ENCODE data around the gene TULP4. TPM values are rescaled to one million over a fixed set of nuclear protein-coding genes. Genes with fewer than 3 reads are reported as not detected.

Gene TULP4
- total RNA-seq, 1 experiment from 2014 or later = 210 TPM

GRCh38 chr6:158437571-158437970, 125.3 kb downstream of the TULP4 start:
- no peaks in the 10 kb centered on the region for H3K9me3 ChIP-seq (replicated peaks)
- H3K27ac ChIP-seq = no peak overlapping the region
- H3K36me3 ChIP-seq = peaks cover 32% of the 10 kb centered on the region
- DNase-seq = no peak
- H3K4me3 ChIP-seq = no peak overlapping the region
- no peaks in the 10 kb centered on the region for H3K27me3 ChIP-seq
- H3K4me1 ChIP-seq = no peaks in the 10 kb centered on the region

DNA sequence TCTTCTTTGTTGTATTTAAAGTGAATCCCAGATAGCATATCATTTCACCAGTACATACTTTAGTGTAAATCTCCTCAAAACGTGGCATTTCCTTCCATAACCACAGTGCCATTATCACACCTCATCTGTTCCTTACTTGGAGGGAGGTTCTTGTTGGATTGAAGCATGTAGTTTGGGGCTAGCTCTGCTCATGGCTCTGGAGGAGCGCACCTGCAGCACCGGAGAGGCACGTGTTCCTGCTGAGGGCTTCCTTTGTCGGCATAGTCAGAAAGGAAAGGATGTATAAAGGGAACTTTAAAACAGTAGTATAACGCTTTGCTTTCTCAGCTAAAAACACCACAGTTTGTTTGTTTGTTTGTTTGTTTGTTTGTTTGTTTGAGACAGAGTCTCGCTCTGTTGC, 126.0 kb downstream of the TULP4 start:
- Histone ChIP-seq H3K9me3 (replicated peaks) (no peaks in the 10 kb centered on the region), H3K27ac (no peak overlapping the region), H3K4me1 (no peaks in the 10 kb centered on the region), H3K36me3 (peaks cover 36% of the 10 kb centered on the region), H3K4me3 (no peak overlapping the region), H3K27me3 (no peaks in the 10 kb centered on the region)
- DNase-seq = no peak

- Histone ChIP-seq H3K36me3 (peaks cover 34% of the 10 kb centered on the region), H3K4me3 (no peak overlapping the region), H3K27me3 (no peaks in the 10 kb centered on the region), H3K27ac (no peak overlapping the region), H3K4me1 (no peaks in the 10 kb centered on the region), H3K9me3 (replicated peaks) (no peaks in the 10 kb centered on the region)
- no peak for DNase-seq
These were observed 127.0 kb downstream of the TULP4 start for GRCh38 chr6:158439255-158439654.

- no peak for DNase-seq
- Histone ChIP-seq H3K4me1 (no peaks in the 10 kb centered on the region), H3K27ac (no peak overlapping the region)
These were observed 129.5 kb downstream of the TULP4 start for GRCh38 chr6:158441716-158442215.

GRCh38 chr6:158442306-158442705, 130.0 kb downstream of the TULP4 start:
- Histone ChIP-seq H3K27ac (no peak overlapping the region), H3K4me1 (no peaks in the 10 kb centered on the region), H3K27me3 (no peaks in the 10 kb centered on the region)

More at GRCh38 chr6:158441716-158442215, 129.5 kb downstream of the TULP4 start:
- Histone ChIP-seq H3K27me3 (no peaks in the 10 kb centered on the region), H3K4me3 (no peak overlapping the region), H3K9me3 (replicated peaks) (no peaks in the 10 kb centered on the region), H3K36me3 (peaks cover 32% of the 10 kb centered on the region)

GRCh38 chr6:158445426-158446085, 133.3 kb downstream of the TULP4 start:
- Histone ChIP-seq H3K27me3 (no peaks in the 10 kb centered on the region), H3K4me3 (no peak overlapping the region), H3K9me3 (replicated peaks) (no peaks in the 10 kb centered on the region), H3K27ac (no peak overlapping the region), H3K36me3 (peaks cover 39% of the 10 kb centered on the region), H3K4me1 (no peaks in the 10 kb centered on the region)
- peak in 1 of 2 experiments; percentile 9 for DNase-seq

More at GRCh38 chr6:158442306-158442705, 130.0 kb downstream of the TULP4 start:
- Histone ChIP-seq H3K4me3 (no peak overlapping the region), H3K9me3 (replicated peaks) (no peaks in the 10 kb centered on the region), H3K36me3 (peaks cover 26% of the 10 kb centered on the region)
- no peak for DNase-seq

GRCh38 chr6:158448856-158449255, 136.6 kb downstream of the TULP4 start:
- no peaks in the 10 kb centered on the region for H3K4me1 ChIP-seq
- no peaks in the 10 kb centered on the region for H3K27me3 ChIP-seq
- H3K36me3 ChIP-seq = peaks cover 34% of the 10 kb centered on the region
- H3K9me3 ChIP-seq (replicated peaks) = no peaks in the 10 kb centered on the region
- no peak for DNase-seq
- no peak overlapping the region for H3K27ac ChIP-seq
- H3K4me3 ChIP-seq = no peak overlapping the region

DNA sequence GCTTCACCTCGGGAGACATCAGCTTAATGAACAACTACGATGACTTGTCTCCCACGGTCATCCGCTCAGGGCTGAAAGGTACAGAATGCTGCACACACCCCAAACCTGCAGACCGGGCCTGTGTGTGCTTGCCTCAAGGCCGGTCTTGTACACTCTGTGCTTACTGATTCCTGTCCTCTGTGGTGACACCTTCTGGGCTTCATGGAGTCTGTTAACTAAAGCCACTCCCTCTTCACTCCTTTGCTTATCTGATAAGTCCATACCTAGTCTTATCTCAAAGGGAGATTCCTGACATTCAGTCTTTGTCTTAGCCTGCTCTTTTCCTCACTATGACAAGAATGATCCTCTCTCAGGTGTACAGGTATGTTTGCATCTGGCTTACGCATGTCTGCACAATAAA, 139.9 kb downstream of the TULP4 start:
- no peak for DNase-seq
- Histone ChIP-seq H3K4me3 (no peak overlapping the region), H3K27ac (no peak overlapping the region), H3K27me3 (no peaks in the 10 kb centered on the region), H3K4me1 (no peaks in the 10 kb centered on the region), H3K9me3 (replicated peaks) (no peaks in the 10 kb centered on the region), H3K36me3 (peaks cover 47% of the 10 kb centered on the region)

DNA sequence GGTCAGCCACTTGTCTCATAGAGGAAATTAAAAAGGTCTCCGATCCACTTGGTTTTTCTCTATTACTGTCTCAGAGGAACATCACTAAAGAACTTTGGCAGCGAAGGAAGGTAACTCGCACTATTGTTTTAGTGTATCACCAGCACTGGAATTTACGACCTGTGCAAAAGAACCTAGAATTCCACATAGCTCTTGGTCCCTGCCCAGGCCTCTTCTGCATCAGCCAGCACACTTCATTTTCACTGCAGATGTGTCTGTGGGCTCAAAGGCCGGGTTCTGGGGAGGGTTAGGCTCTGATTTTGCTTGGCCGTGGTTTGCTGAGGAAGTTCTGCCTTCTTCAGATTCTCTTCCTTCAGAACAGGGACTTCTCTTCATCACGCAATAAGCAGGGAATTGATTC, 144.9 kb downstream of the TULP4 start:
- Histone ChIP-seq H3K9me3 (replicated peaks) (no peaks in the 10 kb centered on the region), H3K4me3 (no peak overlapping the region), H3K27ac (no peak overlapping the region), H3K4me1 (peaks cover 11% of the 10 kb centered on the region; the same call in 1 of the 2 replicates), H3K27me3 (no peaks in the 10 kb centered on the region), H3K36me3 (peaks cover 59% of the 10 kb centered on the region)
- no peak for DNase-seq

DNA sequence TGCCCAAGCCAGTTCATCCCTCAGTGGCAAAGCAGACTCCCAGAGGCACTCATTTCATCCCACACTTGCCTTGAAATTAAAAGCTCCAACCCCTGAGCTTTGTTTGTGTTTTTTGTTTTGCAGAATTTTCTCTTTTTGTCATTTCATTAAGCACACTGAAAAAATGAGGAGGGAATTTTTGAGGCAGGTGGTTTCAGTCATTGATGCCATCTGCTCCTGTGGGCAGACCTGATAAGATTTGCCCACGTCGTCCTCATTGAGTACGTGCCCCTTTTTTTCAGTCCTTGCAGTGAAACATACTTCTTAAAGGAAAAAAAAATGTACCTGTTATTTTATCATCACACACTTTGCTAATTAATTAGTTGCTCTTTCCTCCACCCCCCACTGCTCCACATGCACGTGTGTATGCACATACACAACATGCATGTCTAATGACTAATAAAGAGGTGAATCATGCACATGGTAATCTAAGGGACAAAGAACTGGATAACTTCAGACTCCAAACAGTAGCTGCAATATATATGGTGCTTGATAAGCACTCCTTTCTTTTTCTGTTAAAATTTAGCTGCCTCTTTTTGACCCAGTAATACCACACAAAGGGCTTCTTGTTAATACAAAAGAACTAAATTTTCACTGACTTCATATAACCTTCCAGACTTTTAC, 145.5 kb downstream of the TULP4 start:
- no peak overlapping the region for H3K27ac ChIP-seq
- H3K4me3 ChIP-seq = no peak overlapping the region
- no peaks in the 10 kb centered on the region for H3K9me3 ChIP-seq (replicated peaks)
- no peaks in the 10 kb centered on the region for H3K27me3 ChIP-seq
- no peak for DNase-seq
- peaks cover 56% of the 10 kb centered on the region for H3K36me3 ChIP-seq
- H3K4me1 ChIP-seq = peaks cover 11% of the 10 kb centered on the region; the same call in 1 of the 2 replicates

- Histone ChIP-seq H3K36me3 (peaks cover 66% of the 10 kb centered on the region), H3K27ac (no peak overlapping the region), H3K9me3 (replicated peaks) (no peaks in the 10 kb centered on the region), H3K4me1 (peaks cover 11% of the 10 kb centered on the region; the same call in 1 of the 2 replicates), H3K27me3 (no peaks in the 10 kb centered on the region), H3K4me3 (no peak overlapping the region)
- DNase-seq = no peak
These were observed 147.5 kb downstream of the TULP4 start for GRCh38 chr6:158459726-158460125.

GRCh38 chr6:158460602-158461169, 148.4 kb downstream of the TULP4 start:
- H3K4me3 ChIP-seq = no peak overlapping the region
- H3K27me3 ChIP-seq = no peaks in the 10 kb centered on the region
- no peaks in the 10 kb centered on the region for H3K9me3 ChIP-seq (replicated peaks)
- peak; percentile 11 to 57 for DNase-seq
- H3K4me1 ChIP-seq = peaks cover 11% of the 10 kb centered on the region; the same call in 1 of the 2 replicates
- peak overlapping the region; percentile 1 for H3K27ac ChIP-seq
- H3K36me3 ChIP-seq = peaks cover 74% of the 10 kb centered on the region

- Histone ChIP-seq H3K4me3 (no peak overlapping the region), H3K9me3 (replicated peaks) (no peaks in the 10 kb centered on the region), H3K27ac (no peak overlapping the region), H3K4me1 (peaks cover 11% of the 10 kb centered on the region; the same call in 1 of the 2 replicates), H3K36me3 (peaks cover 77% of the 10 kb centered on the region), H3K27me3 (no peaks in the 10 kb centered on the region)
- DNase-seq = no peak
These were observed 149.7 kb downstream of the TULP4 start for GRCh38 chr6:158461954-158462353.

DNA sequence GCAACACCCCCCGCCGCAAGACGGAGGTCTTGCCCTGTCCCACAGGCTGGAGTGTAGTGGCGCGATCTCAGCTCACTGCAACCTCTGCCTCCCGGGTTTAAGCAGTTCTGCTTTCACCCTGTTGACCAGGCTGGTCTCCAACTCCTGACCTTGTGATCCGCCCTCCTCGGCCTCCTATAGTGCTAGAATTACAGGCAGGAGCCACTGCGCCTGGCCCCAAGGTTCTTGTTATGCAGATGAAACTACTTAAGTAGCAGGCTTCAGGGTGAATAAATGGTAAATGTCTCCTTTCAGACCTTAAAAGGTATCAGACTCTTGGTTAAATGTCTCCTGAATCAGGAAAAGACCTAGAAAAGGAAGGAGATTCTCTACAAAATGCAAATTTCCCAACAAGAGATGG, 152.2 kb downstream of the TULP4 start:
- no peak overlapping the region for H3K27ac ChIP-seq
- H3K27me3 ChIP-seq = no peaks in the 10 kb centered on the region
- H3K36me3 ChIP-seq = peaks cover 72% of the 10 kb centered on the region
- H3K9me3 ChIP-seq (replicated peaks) = no peaks in the 10 kb centered on the region
- H3K4me3 ChIP-seq = no peak overlapping the region
- H3K4me1 ChIP-seq = peaks cover 11% of the 10 kb centered on the region
- no peak for DNase-seq

GRCh38 chr6:158465257-158465656, 153.0 kb downstream of the TULP4 start:
- no peak overlapping the region for H3K4me3 ChIP-seq
- no peak for DNase-seq
- H3K27me3 ChIP-seq = no peaks in the 10 kb centered on the region
- peaks cover 8% of the 10 kb centered on the region for H3K4me1 ChIP-seq
- no peaks in the 10 kb centered on the region for H3K9me3 ChIP-seq (replicated peaks)
- H3K36me3 ChIP-seq = peaks cover 73% of the 10 kb centered on the region
- no peak overlapping the region for H3K27ac ChIP-seq
